ENCODE results near the gene HBE1. TPM values are rescaled to one million over a fixed set of nuclear protein-coding genes. Genes with fewer than 3 reads are reported as not detected.
"Not testable (repeated sequence)": the region's sequence is repeated elsewhere in the genome, so short reads cannot be mapped to it uniquely, and the experiment has no call there.

The HBE1 gene
- total RNA-seq, 2 experiments from 2014 or later = not detected

DNA sequence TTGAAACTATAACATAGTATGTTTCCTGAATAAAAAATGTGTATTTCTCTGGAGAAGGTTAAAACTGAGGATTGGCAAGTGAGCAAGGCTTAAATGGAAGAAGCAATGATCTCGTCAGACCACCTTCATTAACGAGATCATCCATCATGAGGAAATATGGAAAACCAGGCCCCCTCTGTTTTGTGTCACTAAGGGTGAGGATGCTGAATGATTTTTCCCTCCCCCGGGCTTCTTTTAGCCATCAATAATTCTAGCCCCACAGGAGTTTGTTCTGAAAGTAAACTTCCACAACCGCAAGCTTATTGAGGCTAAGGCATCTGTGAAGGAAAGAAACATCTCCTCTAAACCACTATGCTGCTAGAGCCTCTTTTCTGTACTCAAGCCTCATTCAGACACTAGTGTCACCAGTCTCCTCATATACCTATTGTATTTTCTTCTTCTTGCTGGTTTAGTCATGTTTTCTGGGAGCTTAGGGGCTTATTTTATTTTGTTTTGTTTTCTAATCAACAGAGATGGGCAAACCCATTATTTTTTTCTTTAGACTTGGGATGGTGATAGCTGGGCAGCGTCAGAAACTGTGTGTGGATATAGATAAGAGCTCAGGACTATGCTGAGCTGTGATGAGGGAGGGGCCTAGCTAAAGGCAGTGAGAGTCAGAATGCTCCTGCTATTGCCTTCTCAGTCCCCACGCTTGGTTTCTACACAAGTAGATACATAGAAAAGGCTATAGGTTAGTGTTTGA, 5.8 kb upstream of the HBE1 start:
- Mint-ChIP-seq H3K27me3 (peaks cover 5% of the 10 kb centered on the region), H3K4me1 (no peaks in the 10 kb centered on the region), H3K27ac (no peak overlapping the region), H3K4me3 (no peak overlapping the region), H3K36me3 (no peaks in the 10 kb centered on the region), H3K9me3 (no peaks in the 10 kb centered on the region)
- no peak for DNase-seq

DNA sequence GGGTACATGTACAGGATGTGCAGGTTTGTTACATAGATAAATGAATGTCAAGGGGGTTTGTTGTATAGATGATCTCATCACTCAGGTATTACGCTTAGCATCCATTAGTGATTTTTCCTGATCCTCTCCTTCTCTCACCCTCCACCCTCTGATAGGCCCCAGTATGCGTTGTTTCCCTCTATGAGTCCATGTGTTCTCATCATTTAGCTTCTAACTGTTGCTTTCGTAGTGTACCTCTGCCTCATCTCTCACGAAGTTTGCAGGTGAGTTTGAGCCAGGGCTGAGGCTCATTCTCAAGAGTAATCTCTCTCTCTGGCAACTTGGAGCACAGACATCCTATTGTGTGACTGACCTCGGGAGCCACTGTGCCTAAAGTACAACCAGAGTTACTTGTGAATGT, 4.7 kb upstream of the HBE1 start:
- no peaks in the 10 kb centered on the region for H3K4me1 Mint-ChIP-seq
- H3K36me3 Mint-ChIP-seq = no peaks in the 10 kb centered on the region
- no peak overlapping the region for H3K27ac Mint-ChIP-seq
- H3K27me3 Mint-ChIP-seq = peaks cover 5% of the 10 kb centered on the region
- H3K9me3 Mint-ChIP-seq = no peaks in the 10 kb centered on the region
- no peak overlapping the region for H3K4me3 Mint-ChIP-seq
- DNase-seq = no peak

DNA sequence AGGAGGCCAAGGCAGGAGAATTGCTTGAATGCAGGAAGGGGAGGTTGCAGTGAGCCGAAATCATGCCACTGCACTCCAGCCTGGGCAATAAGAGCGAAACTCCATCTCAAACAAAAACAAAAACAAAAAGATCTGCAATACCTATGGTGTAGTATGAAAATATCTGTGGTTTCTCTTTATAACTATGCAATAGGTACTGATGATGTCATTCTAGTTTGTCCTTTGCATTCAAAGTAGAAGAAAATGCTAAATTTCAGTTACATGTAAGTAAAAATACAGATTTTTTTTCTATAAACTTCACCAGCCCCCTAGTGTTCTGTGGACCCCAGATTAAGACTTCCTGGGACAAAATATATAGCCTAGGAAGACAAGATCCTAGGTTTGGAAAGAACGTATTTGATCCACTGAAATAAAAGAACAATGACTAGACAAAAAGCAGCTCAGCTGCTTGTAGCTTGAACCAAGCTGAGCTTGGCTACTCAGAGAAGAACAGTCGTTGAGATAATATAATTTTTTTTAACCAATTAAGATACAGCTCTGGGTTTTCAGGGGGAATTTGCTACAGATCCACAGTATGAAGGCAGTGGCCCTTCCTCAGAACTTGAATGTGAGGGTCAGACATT, 2.8 kb upstream of the HBE1 start:
- H3K27ac Mint-ChIP-seq = no peak overlapping the region
- no peak overlapping the region for H3K4me3 Mint-ChIP-seq
- H3K36me3 Mint-ChIP-seq = no peaks in the 10 kb centered on the region
- H3K9me3 Mint-ChIP-seq = no peaks in the 10 kb centered on the region
- no peak for DNase-seq
- H3K27me3 Mint-ChIP-seq = peaks cover 5% of the 10 kb centered on the region
- H3K4me1 Mint-ChIP-seq = no peaks in the 10 kb centered on the region

DNA sequence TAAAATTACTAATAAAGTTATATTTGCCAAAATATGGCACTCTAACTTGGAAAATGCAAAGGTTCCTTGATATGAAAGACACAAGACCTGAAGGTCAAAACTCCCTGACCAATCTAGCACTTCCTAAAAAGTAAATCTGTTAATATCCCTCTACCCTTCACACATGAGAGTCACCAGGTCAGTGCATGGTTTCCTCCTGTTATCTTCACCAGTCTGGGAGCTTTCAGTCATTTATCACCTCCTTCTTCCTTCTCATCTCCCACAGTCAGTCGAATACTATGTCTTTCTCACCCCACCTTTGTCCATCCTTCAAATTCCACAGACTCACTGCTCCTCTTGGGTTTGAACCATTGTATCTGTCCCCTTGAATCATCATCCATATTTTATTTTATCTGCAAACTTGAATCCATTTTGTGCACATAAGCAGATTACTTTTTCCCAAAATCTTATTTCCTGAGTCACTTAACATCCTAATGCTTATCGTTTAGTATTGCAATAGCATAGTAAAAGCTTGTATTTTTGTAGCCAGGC, 2.6 kb downstream of the HBE1 start:
- Mint-ChIP-seq H3K27me3 (peaks cover 9% of the 10 kb centered on the region), H3K36me3 (no peaks in the 10 kb centered on the region), H3K27ac (no peak overlapping the region), H3K4me1 (no peaks in the 10 kb centered on the region), H3K4me3 (no peak overlapping the region), H3K9me3 (peaks cover 2% of the 10 kb centered on the region)
- no peak for DNase-seq

DNA sequence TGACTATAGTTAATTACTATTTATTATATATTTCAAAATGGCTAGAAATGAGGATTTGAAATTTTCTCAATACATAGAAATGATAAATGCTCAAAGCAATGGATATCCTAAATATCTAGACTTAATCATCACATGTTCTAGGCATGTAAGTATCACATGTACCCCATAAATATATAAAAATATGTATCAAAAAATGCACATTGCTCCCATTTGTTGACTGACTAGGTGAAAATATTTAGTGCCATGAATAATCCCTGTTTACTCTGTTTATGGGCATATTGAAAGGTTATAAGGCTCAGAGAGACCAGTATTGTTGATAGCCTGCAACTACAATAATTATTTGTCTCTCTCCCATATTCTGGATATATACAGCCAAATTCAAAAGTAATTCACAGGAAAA, 3.1 kb downstream of the HBE1 start:
- Mint-ChIP-seq H3K9me3 (peaks cover 2% of the 10 kb centered on the region), H3K4me3 (no peak overlapping the region), H3K27me3 (peaks cover 8% of the 10 kb centered on the region), H3K4me1 (no peaks in the 10 kb centered on the region), H3K27ac (no peak overlapping the region), H3K36me3 (no peaks in the 10 kb centered on the region)
- no peak for DNase-seq

DNA sequence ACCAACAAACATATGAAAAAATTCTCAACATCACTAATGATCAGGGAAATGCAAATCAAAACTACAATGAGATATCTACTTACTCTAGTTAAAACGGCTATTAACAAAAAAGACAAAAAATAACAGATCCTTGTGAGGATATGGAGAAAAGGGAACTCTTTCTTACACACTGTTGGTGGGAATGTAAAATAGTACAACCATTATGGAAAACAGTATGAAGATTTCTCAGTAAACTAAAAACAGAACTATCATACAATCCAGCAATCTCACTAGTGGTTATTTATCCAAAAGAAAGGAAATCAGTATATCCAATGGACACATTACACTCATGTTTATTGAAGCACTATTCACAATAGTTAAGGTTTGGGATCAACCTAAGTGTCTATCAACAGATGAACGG, 3.9 kb downstream of the HBE1 start:
- Mint-ChIP-seq H3K27ac (no peak overlapping the region), H3K27me3 (peaks cover 4% of the 10 kb centered on the region), H3K9me3 (peaks cover 2% of the 10 kb centered on the region), H3K4me1 (no peaks in the 10 kb centered on the region), H3K4me3 (no peak overlapping the region), H3K36me3 (no peaks in the 10 kb centered on the region)
- no peak for DNase-seq

DNA sequence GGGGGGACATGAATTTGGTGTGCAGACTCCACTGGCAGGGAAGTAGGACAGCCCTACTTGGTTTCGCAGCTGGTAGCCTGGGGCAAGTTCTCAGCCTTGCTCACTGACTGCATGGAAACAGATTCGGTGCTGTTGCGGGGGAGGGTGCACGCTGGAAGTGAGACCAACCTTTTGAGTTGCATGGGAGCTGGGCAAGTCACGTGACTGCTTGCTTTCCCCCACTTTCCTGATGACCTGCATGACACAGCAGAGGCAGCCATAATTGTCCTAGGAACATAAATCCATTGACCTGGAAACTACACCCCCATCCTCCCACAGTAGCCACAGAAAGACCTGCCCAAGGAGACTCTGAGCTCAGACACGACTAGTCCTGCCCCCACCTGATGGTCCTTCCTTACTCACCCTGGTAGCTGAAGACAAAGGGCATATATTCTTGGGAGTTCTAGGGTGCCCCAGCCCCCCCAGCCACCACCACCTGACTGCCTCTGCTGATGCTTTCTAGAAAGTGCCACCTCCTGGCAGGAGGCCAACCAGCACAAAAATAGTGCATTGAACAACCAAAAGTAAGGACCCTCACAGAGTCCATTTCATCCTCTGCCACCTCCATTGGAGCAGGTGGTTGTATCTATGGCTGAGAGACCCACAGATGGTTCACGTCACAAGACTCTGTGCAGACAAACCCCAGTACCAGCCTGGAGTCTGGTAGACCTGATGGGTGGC, 11.0 kb downstream of the HBE1 start:
- Mint-ChIP-seq H3K27ac (no peak overlapping the region), H3K4me1 (no peaks in the 10 kb centered on the region), H3K9me3 (peaks cover 4% of the 10 kb centered on the region), H3K4me3 (no peak overlapping the region), H3K36me3 (no peaks in the 10 kb centered on the region), H3K27me3 (peaks cover 26% of the 10 kb centered on the region)
- no peak for DNase-seq

DNA sequence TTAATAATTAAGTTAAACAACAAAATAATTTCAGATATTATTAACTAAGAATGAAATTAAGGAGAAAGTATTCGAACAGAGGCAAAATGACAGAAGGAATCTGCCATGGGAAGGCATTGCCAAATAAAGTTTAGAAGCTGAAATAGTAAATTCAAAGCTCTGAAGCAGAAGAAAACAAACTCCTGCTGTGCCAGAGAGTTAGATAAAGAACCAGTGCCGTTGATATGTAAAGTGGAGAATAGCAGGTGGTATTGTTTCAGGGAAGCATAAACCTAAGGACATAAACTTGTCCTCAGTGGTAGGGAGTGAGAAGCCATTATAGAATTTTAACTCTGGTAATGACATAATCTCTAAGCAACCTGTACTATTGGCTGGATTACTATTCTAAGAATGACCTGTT, 12.4 kb downstream of the HBE1 start:
- peaks cover 2% of the 10 kb centered on the region for H3K9me3 Mint-ChIP-seq
- no peaks in the 10 kb centered on the region for H3K4me1 Mint-ChIP-seq
- H3K36me3 Mint-ChIP-seq = no peaks in the 10 kb centered on the region
- H3K27me3 Mint-ChIP-seq = peaks cover 23% of the 10 kb centered on the region
- DNase-seq = no peak
- H3K4me3 Mint-ChIP-seq = no peak overlapping the region
- no peak overlapping the region for H3K27ac Mint-ChIP-seq

DNA sequence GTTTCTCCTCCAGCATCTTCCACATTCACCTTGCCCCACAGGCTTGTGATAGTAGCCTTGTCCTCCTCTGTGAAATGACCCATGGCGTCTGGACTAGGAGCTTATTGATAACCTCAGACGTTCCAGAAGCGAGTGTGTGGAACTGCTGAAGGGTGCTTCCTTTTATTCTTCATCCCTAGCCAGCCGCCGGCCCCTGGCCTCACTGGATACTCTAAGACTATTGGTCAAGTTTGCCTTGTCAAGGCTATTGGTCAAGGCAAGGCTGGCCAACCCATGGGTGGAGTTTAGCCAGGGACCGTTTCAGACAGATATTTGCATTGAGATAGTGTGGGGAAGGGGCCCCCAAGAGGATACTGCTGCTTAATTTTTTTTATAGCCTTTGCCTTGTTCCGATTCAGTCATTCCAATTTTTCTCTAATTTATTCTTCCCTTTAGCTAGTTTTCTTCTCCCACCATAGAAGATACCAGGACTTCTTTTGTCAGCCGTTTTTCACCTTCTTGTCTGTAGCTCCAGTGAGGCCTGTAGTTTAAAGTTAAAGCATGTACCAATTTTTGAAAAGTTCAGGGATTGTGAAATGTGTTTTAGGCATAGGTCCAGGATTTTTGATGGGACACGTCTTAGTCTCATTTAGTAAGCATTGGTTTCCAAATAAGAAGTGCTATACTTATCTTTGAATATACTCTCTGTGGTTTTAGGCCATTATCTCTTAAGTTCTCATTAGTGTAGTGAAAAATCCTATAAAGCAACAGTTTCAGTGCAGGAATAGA, 14.9 kb downstream of the HBE1 start, which contains the start of gene HBG2:
TSS of gene HBG2 (minus strand) at position 136 of the 768 bp plus-strand sequence. CDS start at position 83, 53 bp downstream.
- H3K4me3 Mint-ChIP-seq, H3K27ac Mint-ChIP-seq, H3K36me3 Mint-ChIP-seq, H3K4me1 Mint-ChIP-seq, H3K9me3 Mint-ChIP-seq, DNase-seq: not testable (repeated sequence)
- H3K27me3 Mint-ChIP-seq = peaks cover 18% of the 10 kb centered on the region

DNA sequence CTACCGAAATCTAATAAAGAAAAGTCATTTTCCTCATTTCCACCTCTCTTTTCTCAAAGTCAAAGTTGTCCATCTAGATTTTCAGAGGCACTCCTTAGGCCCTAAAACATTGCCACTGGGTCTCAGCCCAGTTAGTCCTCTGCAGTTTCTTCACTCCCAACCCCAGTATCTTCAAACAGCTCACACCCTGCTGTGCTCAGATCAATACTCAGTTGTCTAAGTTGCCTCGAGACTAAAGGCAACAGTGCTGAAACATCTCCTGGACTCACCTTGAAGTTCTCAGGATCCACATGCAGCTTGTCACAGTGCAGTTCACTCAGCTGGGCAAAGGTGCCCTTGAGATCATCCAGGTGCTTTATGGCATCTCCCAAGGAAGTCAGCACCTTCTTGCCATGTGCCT, 15.7 kb downstream of the HBE1 start:
- H3K36me3 Mint-ChIP-seq, H3K4me1 Mint-ChIP-seq, H3K27ac Mint-ChIP-seq, H3K4me3 Mint-ChIP-seq, H3K9me3 Mint-ChIP-seq, DNase-seq: not testable (repeated sequence)
- H3K27me3 Mint-ChIP-seq = peaks cover 11% of the 10 kb centered on the region

DNA sequence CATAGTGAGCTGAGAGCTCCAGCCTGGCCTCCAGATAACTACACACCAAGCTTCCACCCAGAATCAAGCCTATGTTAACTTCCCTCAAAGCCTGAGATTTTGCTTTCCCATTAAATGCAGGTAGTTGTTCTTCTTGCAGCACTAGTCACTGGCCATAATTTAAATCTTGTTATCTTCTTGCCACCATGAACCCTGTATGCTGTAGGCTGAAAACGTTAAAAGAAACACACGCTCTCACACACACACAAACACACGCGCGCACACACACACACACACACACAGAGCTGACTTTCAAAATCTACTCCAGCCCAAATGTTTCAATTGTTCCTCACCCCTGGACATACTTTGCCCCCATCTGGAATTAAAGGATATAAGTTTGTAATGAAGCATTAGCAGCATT, 16.3 kb downstream of the HBE1 start:
- DNase-seq, H3K4me3 Mint-ChIP-seq, H3K4me1 Mint-ChIP-seq, H3K27ac Mint-ChIP-seq, H3K9me3 Mint-ChIP-seq, H3K27me3 Mint-ChIP-seq, H3K36me3 Mint-ChIP-seq: not testable (repeated sequence)

DNA sequence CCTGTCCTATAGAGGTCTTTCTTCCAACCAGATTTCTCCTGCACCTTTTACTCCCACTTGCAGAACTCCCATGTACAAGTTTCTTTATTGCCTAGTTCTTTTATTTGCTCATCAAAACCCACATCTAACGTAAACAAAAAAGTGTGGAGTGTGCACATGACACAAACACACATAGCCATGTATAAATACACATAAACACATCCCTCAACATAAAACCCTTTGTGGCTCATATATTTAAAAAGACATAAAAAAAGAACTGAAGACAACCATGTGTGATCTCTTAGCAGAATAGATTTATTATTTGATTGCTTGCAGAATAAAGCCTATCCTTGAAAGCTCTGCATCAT, 16.9 kb downstream of the HBE1 start:
- Mint-ChIP-seq H3K27me3 (peaks cover 2% of the 10 kb centered on the region), H3K4me3 (no peak overlapping the region), H3K27ac (no peak overlapping the region), H3K9me3 (no peaks in the 10 kb centered on the region), H3K4me1 (no peaks in the 10 kb centered on the region), H3K36me3 (no peaks in the 10 kb centered on the region)
- no peak for DNase-seq

DNA sequence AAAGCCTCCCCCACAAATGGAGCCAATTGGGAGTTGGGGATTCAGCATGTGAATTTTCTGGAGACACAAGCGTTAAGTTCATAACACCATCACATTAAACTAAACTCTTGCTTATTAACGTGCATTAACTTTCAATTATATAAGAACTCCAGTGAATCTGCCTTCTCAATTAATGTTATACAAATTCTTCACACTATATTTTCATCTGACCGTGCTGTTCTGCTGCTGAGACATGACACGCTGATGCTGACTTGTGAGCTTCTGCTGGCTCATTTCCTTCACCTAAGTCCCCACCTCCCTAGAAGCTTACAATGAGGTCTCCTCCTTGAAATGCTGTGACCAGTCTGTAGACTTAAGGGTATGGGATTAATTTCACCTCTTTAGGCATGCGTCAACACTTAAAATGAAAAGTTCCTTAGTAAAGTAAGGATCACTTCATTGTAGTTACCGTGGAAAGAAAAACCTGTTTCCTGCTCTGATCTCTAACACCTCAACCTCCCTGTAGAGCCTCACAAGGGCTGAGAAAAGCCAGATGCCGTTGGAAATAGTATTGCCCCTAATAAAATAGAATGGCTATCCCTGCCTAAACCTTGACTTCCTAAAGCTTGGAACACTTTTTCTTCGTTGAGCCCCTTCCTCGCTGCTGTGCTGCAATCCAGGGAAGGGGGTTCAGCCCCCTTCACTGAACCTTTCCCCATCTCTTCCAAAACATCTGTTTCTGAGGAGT, 17.4 kb downstream of the HBE1 start:
- Mint-ChIP-seq H3K27me3 (no peaks in the 10 kb centered on the region), H3K27ac (no peak overlapping the region), H3K9me3 (no peaks in the 10 kb centered on the region), H3K36me3 (no peaks in the 10 kb centered on the region), H3K4me1 (no peaks in the 10 kb centered on the region), H3K4me3 (no peak overlapping the region)
- DNase-seq = no peak

DNA sequence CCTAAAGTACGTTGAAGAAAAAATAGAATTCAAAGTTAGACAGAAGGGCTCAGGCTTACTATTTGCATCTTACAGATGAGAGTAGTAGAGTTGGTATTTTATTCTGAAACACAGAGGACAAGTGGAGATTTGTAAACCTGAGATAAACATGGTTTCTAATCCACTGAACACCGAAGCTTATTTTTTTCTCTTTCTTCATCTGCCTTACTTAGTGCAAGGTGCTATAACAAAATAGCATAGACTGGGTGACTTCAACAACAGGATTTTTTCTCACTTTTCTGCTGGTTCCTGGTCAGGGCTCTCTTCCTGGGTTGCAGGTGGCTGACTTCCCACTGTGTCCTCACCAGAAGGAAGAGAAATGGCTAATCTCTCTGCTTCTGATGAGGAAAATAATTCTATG, 18.0 kb downstream of the HBE1 start:
- Mint-ChIP-seq H3K36me3 (no peaks in the 10 kb centered on the region), H3K27ac (no peak overlapping the region), H3K4me1 (no peaks in the 10 kb centered on the region), H3K9me3 (no peaks in the 10 kb centered on the region), H3K27me3 (no peaks in the 10 kb centered on the region), H3K4me3 (no peak overlapping the region)
- DNase-seq = no peak

Data from activated naive CD8-positive, alpha-beta T cell treated with anti-CD3 and anti-CD28 coated beads for 36 hours (primary cell).